GM21528 (cell line): Measurements from ENCODE around the gene SOHLH2.

Experiments used
- ATAC-seq: cut with Tn5 transposase; IDR thresholded peaks from one replicate; pipeline ENCODE4 v1.9.1; 2021; ENCODE audit warnings: mild to moderate bottlenecking, moderate library complexity; ENCODE audit not compliant: unreplicated experiment, low FRiP score

Gene SOHLH2

GRCh38 chr13:36214163-36214921, at the start of gene SOHLH2:
TSS of gene SOHLH2 (minus strand) at chr13:36214556. CDS start at chr13:36214526, 30 bp downstream.
- no peak for ATAC-seq

- ATAC-seq: no peak
Measured at GRCh38 chr13:36261976-36262375, 47.6 kb upstream of the SOHLH2 start.

GRCh38 chr13:36261011-36261410, 46.7 kb upstream of the SOHLH2 start:
- ATAC-seq: no peak

GRCh38 chr13:36259361-36260137, 45.2 kb upstream of the SOHLH2 start:
- no peak for ATAC-seq

GRCh38 chr13:36258831-36259230, 44.5 kb upstream of the SOHLH2 start:
- no peak for ATAC-seq

- no peak for ATAC-seq
Measured at GRCh38 chr13:36251526-36251925, 37.2 kb upstream of the SOHLH2 start.

GRCh38 chr13:36251017-36251416, 36.7 kb upstream of the SOHLH2 start:
- ATAC-seq: no peak

- ATAC-seq: no peak
Measured at GRCh38 chr13:36248700-36249099, 34.3 kb upstream of the SOHLH2 start.

GRCh38 chr13:36244990-36245389, 30.6 kb upstream of the SOHLH2 start:
- ATAC-seq: no peak

GRCh38 chr13:36244073-36244472, 29.7 kb upstream of the SOHLH2 start:
- ATAC-seq: no peak

GRCh38 chr13:36242761-36243160, 28.4 kb upstream of the SOHLH2 start:
- no peak for ATAC-seq

- no peak for ATAC-seq
Measured at GRCh38 chr13:36231236-36231635, 16.9 kb upstream of the SOHLH2 start.

GRCh38 chr13:36224730-36225129, 10.4 kb upstream of the SOHLH2 start:
- no peak for ATAC-seq

GRCh38 chr13:36219883-36220282, 5.5 kb upstream of the SOHLH2 start:
- ATAC-seq: no peak

GRCh38 chr13:36217456-36217855, 3.1 kb upstream of the SOHLH2 start:
- ATAC-seq: no peak

GRCh38 chr13:36212789-36213188, 1.6 kb downstream of the SOHLH2 start:
- ATAC-seq: no peak

GRCh38 chr13:36211567-36211966, 2.8 kb downstream of the SOHLH2 start:
- no peak for ATAC-seq

GRCh38 chr13:36210738-36211137, 3.6 kb downstream of the SOHLH2 start:
- ATAC-seq: no peak

- ATAC-seq: no peak
Measured at GRCh38 chr13:36207672-36208071, 6.7 kb downstream of the SOHLH2 start.

- ATAC-seq: no peak
Measured at GRCh38 chr13:36193151-36193855, 21.1 kb downstream of the SOHLH2 start.

GRCh38 chr13:36192166-36192565, 22.2 kb downstream of the SOHLH2 start:
- no peak for ATAC-seq
